ENCODE measurements around the gene MYO1D.

GRCh38 chr17:32626379-32626791 is 250.5 kb downstream of the MYO1D start:
- TF ChIP-seq POLR2AphosphoS5 (IDR thresholded peaks at IDR 0.05; ENCODE audit: low read depth, low read length): no peak
- no peak for TF ChIP-seq CTCF (IDR thresholded peaks at IDR 0.05 in 2 of 3, conservative IDR thresholded peaks at IDR 0.05 in 1 of 3; ENCODE audit: borderline replicate concordance in 1 of 3, insufficient read depth in 1 of 3, low read depth in 2 of 3, low read length in 2 of 3)
- TF ChIP-seq EZH2phosphoT487 (IDR thresholded peaks at IDR 0.05; ENCODE audit: borderline replicate concordance): no peak
- TF ChIP-seq EZH2 (IDR thresholded peaks at IDR 0.05): no peak
- no peak for TF ChIP-seq RAD21 (IDR thresholded peaks at IDR 0.05; ENCODE audit: low read depth)
- no peak for TF ChIP-seq POLR2A (IDR thresholded peaks at IDR 0.05; ENCODE audit: borderline replicate concordance, extremely low read depth, insufficient read depth, insufficient read length)
- no peak for TF ChIP-seq REST (IDR thresholded peaks at IDR 0.05; ENCODE audit: low read depth)
- no peak for TF ChIP-seq SP1 (IDR thresholded peaks at IDR 0.05; ENCODE audit: low read depth)
- TF ChIP-seq EGR1 (IDR thresholded peaks at IDR 0.05; ENCODE audit: low read depth): no peak
- TF ChIP-seq MAX (IDR thresholded peaks at IDR 0.05): no peak
- TF ChIP-seq ZFX (IDR thresholded peaks at IDR 0.05): no peak
- TF ChIP-seq ATF3 (IDR thresholded peaks at IDR 0.05): no peak
- no peak for TF ChIP-seq TCF7L2 (IDR thresholded peaks at IDR 0.05; ENCODE audit: borderline replicate concordance, extremely low read depth, insufficient read depth, insufficient read length)
- TF ChIP-seq ELF1 (IDR thresholded peaks at IDR 0.05; ENCODE audit: borderline replicate concordance, low read depth): no peak

All from HCT116 (cell line).